ENCODE results near the gene MACO1. TPM values are rescaled to one million over a fixed set of nuclear protein-coding genes. Genes with fewer than 3 reads are reported as not detected.

Gene MACO1
- total and polyA plus RNA-seq, 9 of the 15 experiments (the other 6 are each of a cell fraction or from before 2014, with no cell fraction given): 4.6 to 28.4 (median 21.7) TPM

- H2AFZ ChIP-seq (ENCODE audit: low read depth, low read length): no peak overlapping the region
- CTCF ChIA-PET (ENCODE audit: low intra/inter-chr PET ratio): interaction anchor here (0.7 kb wide), 1 partner anchor 88 kb away, joined by 3 read pairs; no protein-coding TSS in a partner anchor
- no peak overlapping the region for H3K9ac ChIP-seq (ENCODE audit: insufficient read depth in 1 of 2, low read depth in 2 of 2, low read length in 2 of 2)
- ATAC-seq: no peak
- H3K4me3 ChIP-seq: no peak overlapping the region
- WGBS (ENCODE audit: insufficient coverage, low coverage, missing lambda C conversion rate): 36% methylated on average over 2 of the region's 2 CpGs
- POLR2A ChIA-PET: interaction anchor here (0.5 to 1.0 kb wide), 6 partner anchors 9 to 293 kb away, joined by 3 to 7 read pairs (median 4); partner anchors contain the start of gene MTFR1L
- DNase-seq (ENCODE audit: extremely low read depth in 1 of 4, low spot score in 3 of 4): no peak
- H3K27ac ChIP-seq (ENCODE audit: extremely low read depth, low read depth, low read length): no peak overlapping the region
- H4K20me1 ChIP-seq (replicated peaks; ENCODE audit: control insufficient read depth, insufficient read depth, low read length): no peaks in the 10 kb centered on the region
- intact Hi-C loops (cut with micrococcal nuclease): no loop called here
- no peak for FAIRE-seq
- H3K79me2 ChIP-seq (ENCODE audit: control insufficient read depth, insufficient read depth, low read length): no peaks in the 10 kb centered on the region
- H3K9me1 ChIP-seq (ENCODE audit: control insufficient read depth, insufficient read depth, low read length): no peaks in the 10 kb centered on the region
- no peak overlapping the region for H3K4me2 ChIP-seq (ENCODE audit: insufficient read depth, low read length)
- in situ Hi-C loops (cut with MboI): no loop called here
- BruUV-seq (replicated peaks): no TSS peak
- H3K4me1 ChIP-seq (replicated peaks in 1 of 2; ENCODE audit: control insufficient read depth in 2 of 2, insufficient read depth in 2 of 2, low read length in 2 of 2): peaks cover 0 to 23% of the 10 kb centered on the region in 2 experiments; a peak in 3 of 5 replicates
- H3K36me3 ChIP-seq (ENCODE audit: control insufficient read depth, insufficient read depth, low read length): no peaks in the 10 kb centered on the region
- peaks cover 3% of the 10 kb centered on the region; the same call in 1 of the 2 replicates for H3K9me3 ChIP-seq (replicated peaks; ENCODE audit: control insufficient read depth, insufficient read depth, low read depth, low read length)
- peaks cover 9 to 35% of the 10 kb centered on the region in 2 experiments for H3K27me3 ChIP-seq (ENCODE audit: control insufficient read depth in 2 of 2, insufficient read depth in 2 of 2, low read length in 2 of 2)
- peak; percentile 27 for TF ChIP-seq ZNF316 (IDR thresholded peaks at IDR 0.05)
- TF ChIP-seq, protein P1, sequence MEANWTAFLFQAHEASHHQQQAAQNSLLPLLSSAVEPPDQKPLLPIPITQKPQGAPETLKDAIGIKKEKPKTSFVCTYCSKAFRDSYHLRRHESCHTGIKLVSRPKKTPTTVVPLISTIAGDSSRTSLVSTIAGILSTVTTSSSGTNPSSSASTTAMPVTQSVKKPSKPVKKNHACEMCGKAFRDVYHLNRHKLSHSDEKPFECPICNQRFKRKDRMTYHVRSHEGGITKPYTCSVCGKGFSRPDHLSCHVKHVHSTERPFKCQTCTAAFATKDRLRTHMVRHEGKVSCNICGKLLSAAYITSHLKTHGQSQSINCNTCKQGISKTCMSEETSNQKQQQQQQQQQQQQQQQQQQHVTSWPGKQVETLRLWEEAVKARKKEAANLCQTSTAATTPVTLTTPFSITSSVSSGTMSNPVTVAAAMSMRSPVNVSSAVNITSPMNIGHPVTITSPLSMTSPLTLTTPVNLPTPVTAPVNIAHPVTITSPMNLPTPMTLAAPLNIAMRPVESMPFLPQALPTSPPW (CRISPR knock-in tag; IDR thresholded peaks at IDR 0.05): no peak
- TF ChIP-seq SRF (CRISPR knock-in tag; IDR thresholded peaks at IDR 0.05): peak in 1 of 2 experiments; percentile 33; a peak in 1 of 4 replicates
- TF ChIP-seq ZNF740 (CRISPR knock-in tag; IDR thresholded peaks at IDR 0.05): no peak
- TF ChIP-seq ZNF740 (tag; IDR thresholded peaks at IDR 0.05): no peak
- TF ChIP-seq NR2C1 (IDR thresholded peaks at IDR 0.05): no peak
- no peak for TF ChIP-seq NR2C1 (tag; IDR thresholded peaks at IDR 0.05)
- peak; percentile 55 for TF ChIP-seq CHD4 (IDR thresholded peaks at IDR 0.05; ENCODE audit: insufficient read depth, insufficient replicate concordance, low read depth, low read length, poor library complexity, severe bottlenecking)
- TF ChIP-seq ZSCAN32 (CRISPR knock-in tag; IDR thresholded peaks at IDR 0.05): no peak
- TF ChIP-seq STAT6 (CRISPR knock-in tag; IDR thresholded peaks at IDR 0.05): no peak
Observed at GRCh38 chr1:25526753-25527152, 96.1 kb downstream of the MACO1 start.

Measured in K562 (cell line).